ENCODE data around the gene AURKA.

AURKA gene

GRCh38 chr20:56392132-56392880 lies at the start of gene AURKA, which contains the start of gene CSTF1:
TSS of gene AURKA (minus strand) at chr20:56392215. CDS start at chr20:56388197, 4,018 bp downstream.
TSS of gene CSTF1 (plus strand) at chr20:56392645. CDS start at chr20:56395553, 2,908 bp downstream.
- DNase-seq (ENCODE audit: low read depth), result peak; percentile 100
- in situ Hi-C loops (cut with HindIII; ENCODE audit: low sequenced_read_pairs), result no loop called here

GRCh38 chr20:56440346-56441007 lies 48.5 kb upstream of the AURKA start:
- H3K4me3 ChIP-seq (ENCODE audit: low read depth, low read length), result no peak overlapping the region
- DNase-seq (ENCODE audit: low read depth), result peak; percentile 19
- no peak for TF ChIP-seq CTCF (IDR thresholded peaks at IDR 0.05; ENCODE audit: low read depth, low read length, missing control alignments)
- in situ Hi-C loops (cut with HindIII; ENCODE audit: low sequenced_read_pairs), result no loop called here

More at GRCh38 chr20:56392132-56392880, at the start of gene AURKA, which contains the start of gene CSTF1:
- peak within 1 kb of the TSS; percentile 85 for H3K4me3 ChIP-seq (ENCODE audit: low read depth, low read length)
- TF ChIP-seq CTCF (IDR thresholded peaks at IDR 0.05; ENCODE audit: low read depth, low read length, missing control alignments), result no peak

DNA sequence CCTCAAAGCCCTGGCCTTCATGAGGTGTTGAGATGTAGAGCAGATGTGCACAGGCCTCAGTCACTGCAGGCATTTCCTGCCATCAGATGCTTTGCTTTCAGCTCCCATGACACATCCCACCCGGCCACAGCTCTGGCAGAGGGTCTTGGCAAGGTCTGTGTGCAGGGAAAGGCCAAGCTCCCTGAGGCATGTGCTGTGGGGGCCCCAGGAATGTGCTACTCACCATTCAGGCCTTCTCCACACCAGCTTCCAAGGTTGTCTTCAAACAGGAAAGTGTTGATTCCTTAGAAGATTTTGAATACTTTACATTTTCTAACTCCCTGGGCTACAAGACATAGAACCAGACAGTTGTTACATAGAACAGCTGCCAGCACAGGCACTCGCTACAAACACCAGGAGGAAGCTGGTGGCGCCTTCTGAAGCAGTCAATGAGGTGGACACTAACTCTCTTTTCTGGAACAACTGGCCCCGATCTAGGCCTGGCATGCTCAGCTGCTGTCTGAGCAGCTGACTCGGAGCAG lies 47.8 kb upstream of the AURKA start:
- peak; percentile 98 for DNase-seq (ENCODE audit: low read depth)
- no peak for TF ChIP-seq CTCF (IDR thresholded peaks at IDR 0.05; ENCODE audit: low read depth, low read length, missing control alignments)
- no peak overlapping the region for H3K4me3 ChIP-seq (ENCODE audit: low read depth, low read length)
- in situ Hi-C loops (cut with HindIII; ENCODE audit: low sequenced_read_pairs), result no loop called here

DNA sequence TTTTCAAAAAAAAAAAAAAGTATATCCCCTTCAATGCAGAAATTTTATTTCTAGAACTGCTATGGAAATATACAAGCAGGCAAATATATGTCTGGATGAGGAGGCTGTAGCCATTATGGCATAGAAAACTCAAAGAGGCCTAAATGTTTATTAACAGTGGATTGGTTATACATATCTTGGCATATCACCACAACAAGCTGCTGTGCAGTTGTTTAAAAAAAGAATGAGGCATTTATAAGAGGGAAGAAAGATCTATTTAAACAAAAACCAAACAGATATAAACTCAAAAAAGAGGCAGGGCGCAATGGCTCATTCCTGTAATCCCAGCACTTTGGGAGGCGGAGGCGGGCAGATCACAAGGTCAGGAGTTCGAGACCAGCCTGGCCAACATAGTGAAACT lies 46.3 kb upstream of the AURKA start:
- in situ Hi-C loops (cut with HindIII; ENCODE audit: low sequenced_read_pairs), result no loop called here
- no peak overlapping the region for H3K4me3 ChIP-seq (ENCODE audit: low read depth, low read length)
- no peak for TF ChIP-seq CTCF (IDR thresholded peaks at IDR 0.05; ENCODE audit: low read depth, low read length, missing control alignments)
- DNase-seq (ENCODE audit: low read depth), result no peak

- TF ChIP-seq CTCF (IDR thresholded peaks at IDR 0.05; ENCODE audit: low read depth, low read length, missing control alignments), result no peak
- in situ Hi-C loops (cut with HindIII; ENCODE audit: low sequenced_read_pairs), result no loop called here
- DNase-seq (ENCODE audit: low read depth), result no peak
- no peak overlapping the region for H3K4me3 ChIP-seq (ENCODE audit: low read depth, low read length)
Measured at GRCh38 chr20:56437196-56437960, 45.4 kb upstream of the AURKA start.

DNA sequence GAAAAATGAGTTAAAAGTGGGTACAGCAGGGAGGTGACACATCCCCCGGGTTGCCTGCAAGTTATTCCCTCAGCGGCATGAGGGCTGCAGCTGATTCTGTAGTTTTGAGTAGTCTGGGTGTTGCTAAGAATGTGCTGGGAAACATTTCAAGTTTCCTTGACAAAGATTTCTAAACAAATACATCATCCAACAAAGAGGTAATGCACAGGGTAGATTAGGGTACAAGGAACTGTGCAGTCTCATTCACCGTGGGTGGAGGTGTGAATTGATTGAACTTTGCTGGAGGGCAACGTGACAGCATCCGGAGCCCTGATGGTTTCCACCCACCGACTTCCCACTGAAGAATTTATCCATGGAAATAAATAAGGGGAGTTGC lies 41.9 kb upstream of the AURKA start:
- DNase-seq (ENCODE audit: low read depth), result no peak
- TF ChIP-seq CTCF (IDR thresholded peaks at IDR 0.05; ENCODE audit: low read depth, low read length, missing control alignments), result no peak
- no peak overlapping the region for H3K4me3 ChIP-seq (ENCODE audit: low read depth, low read length)
- in situ Hi-C loops (cut with HindIII; ENCODE audit: low sequenced_read_pairs), result no loop called here

All from astrocyte of the cerebellum (primary cell).